NCI-H446 treated with DMSO at 0.1 percent for 48 hours (cell line): Measurements from ENCODE around the gene PPP4R2.
A peak's percentile ranks its signal among the peaks of the same experiment; 100 is the strongest.

Experiments used
- DNase-seq: peaks from one replicate; lab custom pipeline; 2025; lab: John Stamatoyannopoulos, UW

The PPP4R2 gene

GRCh38 chr3:73069775-73070444 is 73.3 kb downstream of the PPP4R2 start:
- no peak for DNase-seq

- no peak for DNase-seq
These were observed 74.3 kb downstream of the PPP4R2 start for GRCh38 chr3:73070675-73071575.

- DNase-seq: no peak
These were observed 75.3 kb downstream of the PPP4R2 start for GRCh38 chr3:73071952-73072351.

- DNase-seq: no peak
These were observed 76.0 kb downstream of the PPP4R2 start for GRCh38 chr3:73072634-73073033.

- DNase-seq: no peak
These were observed 76.6 kb downstream of the PPP4R2 start for GRCh38 chr3:73073091-73073707.

- DNase-seq: no peak
These were observed 78.2 kb downstream of the PPP4R2 start for GRCh38 chr3:73074781-73075180.

- DNase-seq: no peak
These were observed 83.8 kb downstream of the PPP4R2 start for GRCh38 chr3:73080216-73080966.

GRCh38 chr3:73081140-73081539 is 84.5 kb downstream of the PPP4R2 start:
- DNase-seq: no peak

GRCh38 chr3:73084170-73084569 is 87.6 kb downstream of the PPP4R2 start:
- DNase-seq: no peak

GRCh38 chr3:73086071-73086494 is 89.5 kb downstream of the PPP4R2 start:
- DNase-seq: no peak

GRCh38 chr3:73094129-73094528 is 97.5 kb downstream of the PPP4R2 start:
- DNase-seq: no peak

- no peak for DNase-seq
These were observed 98.3 kb downstream of the PPP4R2 start for GRCh38 chr3:73094951-73095350.

GRCh38 chr3:73096169-73096568 is 99.6 kb downstream of the PPP4R2 start:
- no peak for DNase-seq

- DNase-seq: no peak
These were observed 101.4 kb downstream of the PPP4R2 start for GRCh38 chr3:73098026-73098425.

- no peak for DNase-seq
These were observed 102.3 kb downstream of the PPP4R2 start for GRCh38 chr3:73098873-73099272.

GRCh38 chr3:73100741-73101559 is 104.3 kb downstream of the PPP4R2 start:
- peak; percentile 19 for DNase-seq

- DNase-seq: no peak
These were observed 105.3 kb downstream of the PPP4R2 start for GRCh38 chr3:73101881-73102280.

GRCh38 chr3:73107215-73107614 is 110.6 kb downstream of the PPP4R2 start:
- DNase-seq: no peak

GRCh38 chr3:73107676-73108187 is 111.1 kb downstream of the PPP4R2 start:
- DNase-seq: no peak

- no peak for DNase-seq
These were observed 112.1 kb downstream of the PPP4R2 start for GRCh38 chr3:73108750-73109149.

GRCh38 chr3:73110530-73110929 is 113.9 kb downstream of the PPP4R2 start:
- no peak for DNase-seq
